GM18867 (cell line): ENCODE results near the gene TRPV3.
"Not testable (repeated sequence)": the region's sequence is repeated elsewhere in the genome, so short reads cannot be mapped to it uniquely, and the experiment has no call there.

Experiments
- ATAC-seq: cut with Tn5 transposase; IDR thresholded peaks from one replicate; pipeline ENCODE4 v1.9.1; 2021; ENCODE audit warnings: mild to moderate bottlenecking, moderate library complexity; ENCODE audit not compliant: unreplicated experiment

The TRPV3 gene

GRCh38 chr17:3557768-3558583 lies at the start of gene TRPV3:
TSS of gene TRPV3 (minus strand) at chr17:3557812. CDS start at chr17:3554850, 2,962 bp downstream.
- peak; percentile 54 for ATAC-seq

- no peak for ATAC-seq
Observed at GRCh38 chr17:3603870-3604259, 46.3 kb upstream of the TRPV3 start.

DNA sequence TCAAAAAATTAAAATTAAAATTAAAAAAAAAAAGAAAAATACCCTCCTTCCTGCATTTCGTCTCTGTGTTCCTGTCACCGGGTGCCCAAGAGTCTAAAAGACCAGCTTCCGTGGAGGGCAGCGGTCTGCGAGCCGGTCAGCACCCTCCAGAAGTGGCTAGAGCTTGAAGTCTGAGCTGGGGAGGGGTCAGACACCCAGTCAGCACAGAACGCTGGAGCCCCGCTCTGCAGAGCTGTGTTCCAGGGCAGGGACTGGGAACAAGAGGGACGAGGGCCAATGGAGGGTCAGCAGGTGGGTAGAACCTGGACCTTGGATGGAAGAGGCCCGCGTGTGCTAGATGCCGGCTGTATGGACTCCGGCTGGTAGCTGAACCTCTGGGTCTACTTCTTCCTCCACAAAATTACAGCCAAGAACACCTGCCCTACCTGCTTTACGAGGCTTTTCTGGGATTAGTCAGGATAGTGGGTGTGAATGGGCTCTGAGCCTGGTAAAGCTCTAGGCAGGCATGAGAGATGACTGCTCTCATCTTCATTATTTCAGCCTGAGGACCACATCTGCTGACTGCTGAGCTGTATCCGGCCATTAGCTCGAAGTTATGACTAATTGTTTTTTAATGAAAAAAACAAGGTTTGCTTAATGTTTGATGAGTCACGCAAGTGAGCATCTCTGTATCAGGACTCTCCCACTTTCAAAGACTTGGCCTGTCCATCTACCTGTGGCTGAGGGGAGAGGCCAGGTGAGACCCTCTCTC lies 45.7 kb upstream of the TRPV3 start:
- ATAC-seq = no peak

DNA sequence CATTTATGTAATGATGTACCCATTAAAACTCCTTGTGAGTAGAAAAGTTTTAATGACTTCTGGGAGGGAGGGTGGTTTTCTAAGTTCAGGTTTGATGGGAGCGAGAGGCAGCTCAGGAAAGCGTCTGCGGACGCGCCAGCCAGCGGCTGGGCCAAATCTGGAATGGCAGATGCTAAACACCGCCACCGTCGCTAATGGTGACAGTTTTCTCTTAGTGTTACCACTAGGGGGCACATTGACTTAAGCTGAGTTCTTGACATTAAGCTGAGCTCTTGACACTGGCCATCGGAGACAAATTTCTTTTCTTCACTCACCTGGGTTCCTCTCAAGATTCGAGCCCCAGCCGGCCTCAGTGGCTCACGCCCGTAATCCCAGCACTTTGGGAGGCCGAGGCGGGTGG lies 44.9 kb upstream of the TRPV3 start:
- ATAC-seq = no peak

DNA sequence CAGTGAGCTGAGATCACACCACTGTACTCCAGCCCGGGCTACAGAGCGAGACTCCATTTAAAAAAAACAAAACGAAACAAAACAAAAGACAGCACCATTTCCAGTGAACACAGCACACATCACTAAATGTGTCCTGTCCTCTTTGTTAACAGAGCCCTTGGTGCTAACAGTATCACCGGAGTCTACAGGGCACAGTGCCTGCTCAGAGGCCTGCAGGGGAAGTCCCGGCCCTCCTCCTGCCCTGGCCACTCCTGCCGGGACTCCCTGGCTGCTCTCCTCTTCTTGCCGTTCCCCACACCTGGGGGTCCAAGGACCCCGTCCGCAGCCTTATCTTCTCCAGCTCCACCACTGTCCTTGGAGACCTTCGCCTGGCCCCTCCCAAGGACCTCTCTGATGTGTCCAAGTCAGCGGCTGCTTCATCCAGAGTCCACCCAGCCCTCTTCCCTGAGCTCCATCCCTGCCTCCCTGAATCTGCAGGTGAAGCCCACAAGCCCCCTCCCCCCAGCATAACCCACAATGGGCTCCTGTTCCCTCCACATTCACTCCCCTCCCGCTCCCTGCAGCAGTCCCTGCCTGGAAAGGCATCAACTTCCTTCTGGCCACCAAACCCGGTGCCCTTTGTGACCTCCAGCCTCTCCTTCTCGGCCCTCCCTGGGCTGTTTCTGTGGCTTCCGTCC lies 43.1 kb upstream of the TRPV3 start:
- no peak for ATAC-seq

DNA sequence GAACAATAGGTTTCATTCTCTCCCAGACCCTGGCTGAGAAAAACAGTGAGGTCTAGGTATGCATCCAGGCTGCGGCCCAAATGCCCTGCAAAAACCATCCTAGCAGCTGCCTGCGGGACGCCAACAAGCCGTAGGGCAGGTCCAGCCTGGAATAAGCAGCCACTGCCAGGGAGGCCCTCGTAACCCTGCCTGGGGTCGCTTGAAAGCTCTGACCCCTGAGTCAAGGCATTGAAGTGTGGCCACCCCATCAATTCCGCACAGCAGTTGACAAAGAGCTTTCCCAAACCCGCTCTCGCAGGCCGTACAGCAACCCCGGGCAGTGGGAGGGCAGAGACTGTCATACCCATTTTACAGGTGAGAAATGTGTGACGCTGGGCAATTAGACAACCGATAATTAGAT lies 40.5 kb upstream of the TRPV3 start:
- no peak for ATAC-seq

DNA sequence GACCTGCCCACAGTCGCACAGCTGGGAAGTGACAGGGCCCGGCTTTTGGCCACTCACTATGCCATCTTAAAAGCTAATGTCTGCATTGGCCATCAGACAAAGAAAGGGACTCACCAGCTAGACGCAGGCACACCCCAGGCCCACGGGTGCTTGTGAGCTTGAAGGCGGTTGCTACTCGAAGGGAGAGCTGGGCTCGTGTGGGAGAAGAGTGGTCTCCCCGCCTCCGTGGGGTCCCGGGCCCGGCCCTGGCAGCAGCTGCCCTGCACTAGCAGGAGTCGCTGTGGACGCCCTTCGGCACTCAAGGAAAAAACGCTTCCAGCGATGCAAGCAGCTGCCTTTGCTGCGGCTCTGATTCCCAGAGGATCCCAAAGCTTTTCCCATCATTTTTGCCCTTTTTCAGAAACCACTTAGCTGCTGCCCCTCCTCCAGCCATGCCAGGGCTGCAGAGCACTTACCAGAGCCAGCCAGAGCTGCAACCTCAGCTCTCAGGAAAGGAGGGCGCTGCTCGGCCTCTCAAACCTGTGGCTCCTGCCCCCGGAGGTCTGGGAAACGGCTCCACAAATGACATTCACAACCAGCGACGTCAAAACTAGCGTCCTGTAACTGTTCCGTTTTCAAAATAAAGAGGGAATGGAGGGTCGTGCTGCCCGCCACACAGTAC lies 39.3 kb upstream of the TRPV3 start:
- no peak for ATAC-seq

DNA sequence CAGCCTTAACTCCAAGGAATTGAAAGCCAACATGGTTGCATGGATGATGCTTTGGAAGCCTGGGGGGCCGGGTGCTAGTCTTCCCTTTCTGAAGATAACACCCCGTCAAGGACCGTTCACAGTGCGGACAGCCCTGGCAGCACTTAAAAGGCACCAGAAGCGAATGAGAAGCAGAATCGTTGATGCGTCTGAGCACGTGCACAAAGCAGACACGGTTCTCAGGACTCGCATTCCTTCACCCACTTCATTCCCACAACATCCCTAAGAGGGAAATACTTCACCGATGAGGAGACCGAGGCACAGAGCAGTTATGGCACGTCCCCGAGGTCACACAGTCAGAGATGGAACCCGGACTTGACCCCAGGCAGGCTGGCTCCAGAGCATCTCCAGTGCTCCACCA lies 37.4 kb upstream of the TRPV3 start:
- ATAC-seq = no peak

DNA sequence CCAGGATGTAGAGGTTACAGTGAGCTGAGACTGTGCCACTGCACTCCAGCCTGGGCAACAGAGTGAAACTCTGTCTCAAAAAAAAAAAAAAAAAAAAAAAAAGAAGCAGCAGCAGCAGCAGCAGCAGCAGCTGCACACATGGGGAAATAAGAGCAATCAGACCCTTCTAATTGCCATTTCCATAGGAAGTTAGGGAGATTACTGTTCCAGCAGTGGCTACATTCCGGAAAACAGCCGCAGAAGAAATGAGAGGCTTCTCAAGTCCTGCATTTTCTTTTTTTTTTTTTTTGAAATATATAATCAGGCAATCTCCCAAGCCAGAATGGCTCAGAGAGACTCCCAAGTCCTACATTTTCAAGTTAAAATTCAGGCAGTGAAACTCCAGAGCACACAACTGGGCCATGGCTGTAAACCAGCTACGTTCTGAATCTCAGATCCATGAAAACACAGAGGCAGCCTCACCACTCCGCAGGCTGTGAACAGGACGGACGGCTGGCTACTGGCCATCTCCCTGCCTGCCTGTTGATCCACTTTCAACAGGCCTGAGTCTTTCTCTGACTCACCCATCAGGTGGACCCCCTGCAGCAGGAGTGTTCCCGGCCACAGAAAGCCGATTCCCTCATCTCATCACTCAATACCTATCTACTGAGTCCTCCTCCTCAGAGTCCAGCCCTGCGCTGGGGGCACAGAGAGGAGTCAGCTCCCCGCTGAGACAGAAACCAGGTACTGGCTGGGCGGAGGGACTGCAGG lies 36.6 kb upstream of the TRPV3 start:
- ATAC-seq = no peak

DNA sequence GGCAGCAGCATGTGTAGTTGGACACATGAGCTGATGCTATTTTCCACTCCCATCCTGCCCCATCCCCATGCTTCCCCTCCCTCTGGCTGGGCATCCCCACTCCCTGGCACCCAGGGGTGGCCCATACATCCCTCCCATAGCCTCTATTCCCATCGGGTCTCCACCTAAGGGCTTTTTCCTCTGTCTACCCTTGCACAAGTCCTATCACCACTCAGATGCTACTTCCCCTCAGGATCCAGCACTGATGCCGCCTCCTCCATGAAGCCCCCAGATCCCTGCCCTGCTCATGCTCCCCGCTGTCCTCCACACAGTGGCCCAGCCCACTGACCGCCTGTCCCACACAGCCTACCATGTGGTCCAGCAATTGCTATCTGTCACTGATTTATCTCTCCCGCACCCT lies 35.8 kb upstream of the TRPV3 start:
- ATAC-seq = no peak

- ATAC-seq = no peak
Observed at GRCh38 chr17:3592216-3592860, 34.7 kb upstream of the TRPV3 start.

DNA sequence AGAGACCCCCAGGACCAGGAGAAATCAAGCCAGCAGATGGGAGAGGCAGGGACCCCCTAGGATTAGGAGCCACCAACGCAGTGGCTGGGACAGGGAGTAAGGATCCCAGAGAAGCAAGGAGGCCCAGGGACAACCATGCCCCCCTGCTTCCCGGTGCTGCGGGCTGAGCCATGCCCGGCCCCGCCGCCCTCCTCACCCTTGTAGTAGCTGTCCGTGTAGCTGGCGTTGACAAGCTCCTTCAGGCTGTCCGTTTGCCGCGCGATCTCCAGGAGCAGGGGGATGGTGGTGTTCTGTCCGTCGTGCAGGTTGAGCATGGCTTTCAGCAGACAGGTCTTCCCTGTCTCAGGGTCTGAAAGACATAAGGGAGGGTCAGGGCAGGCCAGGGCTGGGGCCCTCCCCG lies 33.2 kb upstream of the TRPV3 start:
- no peak for ATAC-seq

DNA sequence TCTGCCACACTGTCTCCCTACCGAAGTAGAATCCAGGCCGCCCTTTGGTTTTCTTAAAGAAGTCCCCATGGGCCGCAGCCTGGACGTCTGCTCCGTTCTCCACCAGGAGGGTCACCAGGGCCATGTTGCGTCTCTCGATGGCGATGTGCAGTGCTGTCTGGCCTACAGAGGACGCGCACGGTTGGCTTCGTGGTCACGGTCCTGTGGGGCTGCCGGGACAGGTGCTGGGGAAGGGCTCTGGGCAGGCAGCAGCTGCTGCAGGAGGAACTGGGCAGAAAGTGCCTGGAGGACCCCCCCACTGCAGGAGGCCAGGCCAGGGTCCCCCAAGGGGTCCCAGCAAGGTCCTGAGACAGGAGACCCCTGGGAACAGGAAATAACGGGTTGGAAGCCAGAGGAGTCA lies 32.6 kb upstream of the TRPV3 start:
- ATAC-seq = no peak

- no peak for ATAC-seq
Observed at GRCh38 chr17:3589784-3590183, 32.2 kb upstream of the TRPV3 start.

DNA sequence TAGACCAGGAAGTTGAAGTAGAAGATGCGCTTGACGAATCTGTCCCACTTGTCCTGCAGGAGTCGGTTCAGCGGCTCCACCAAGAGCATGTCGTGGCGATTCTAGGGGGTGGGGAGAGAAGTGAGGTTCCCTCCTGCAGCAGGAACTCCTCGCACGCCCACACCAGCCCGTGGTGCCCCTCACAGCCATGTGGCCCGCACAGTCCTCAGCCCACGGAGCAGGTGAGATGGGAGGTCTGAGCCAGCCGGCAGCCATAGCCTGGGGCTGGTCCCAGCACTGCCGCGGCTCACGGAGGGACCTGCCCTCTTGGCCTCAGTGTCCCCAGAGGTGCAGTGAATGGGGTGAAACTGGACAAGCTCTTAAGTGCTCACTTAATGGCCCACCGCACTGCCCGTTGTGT lies 28.2 kb upstream of the TRPV3 start:
- ATAC-seq = no peak

- ATAC-seq = no peak
Observed at GRCh38 chr17:3583456-3583855, 25.8 kb upstream of the TRPV3 start.

DNA sequence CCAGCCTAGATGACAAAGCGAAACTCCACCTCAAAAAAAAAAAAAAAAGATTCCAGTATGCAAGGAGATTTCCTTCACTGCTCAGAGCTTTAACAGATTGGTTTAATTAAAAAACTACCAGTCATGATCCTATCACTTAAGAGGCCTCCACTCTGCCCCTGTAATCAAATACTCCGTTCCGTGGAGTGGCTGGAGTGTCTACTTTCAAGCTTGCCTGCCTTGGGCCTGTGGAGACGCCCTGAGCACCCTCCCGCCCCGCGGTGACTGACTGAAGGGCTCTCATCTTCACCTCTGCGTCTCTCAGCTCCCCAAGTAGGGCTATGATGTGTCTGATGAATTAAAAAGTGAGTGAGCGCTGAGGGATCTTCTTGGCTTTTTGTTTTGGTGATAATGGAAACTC lies 25.3 kb upstream of the TRPV3 start:
- ATAC-seq = no peak

GRCh38 chr17:3578667-3579066 lies 21.1 kb upstream of the TRPV3 start:
- not testable (repeated sequence) for ATAC-seq

DNA sequence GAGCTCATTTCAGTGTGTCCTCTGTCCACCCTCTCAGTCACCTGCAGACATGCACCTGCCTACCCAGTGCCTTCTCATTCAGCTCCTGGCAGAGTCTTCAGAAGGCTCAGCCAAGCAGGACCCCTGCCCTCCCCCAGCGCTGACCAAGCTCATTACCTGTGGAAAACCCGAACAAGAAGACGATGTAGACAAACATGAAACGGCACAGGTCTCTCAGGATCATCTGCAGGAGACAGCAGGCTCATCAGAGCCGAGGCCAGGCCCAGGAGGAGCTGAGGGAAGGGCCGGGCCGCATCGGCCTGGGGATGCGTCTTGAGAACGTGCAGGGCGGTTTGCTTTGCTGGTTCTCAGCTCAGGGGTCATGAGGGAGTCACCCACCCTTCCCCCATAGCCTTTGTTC lies 19.4 kb upstream of the TRPV3 start:
- no peak for ATAC-seq

DNA sequence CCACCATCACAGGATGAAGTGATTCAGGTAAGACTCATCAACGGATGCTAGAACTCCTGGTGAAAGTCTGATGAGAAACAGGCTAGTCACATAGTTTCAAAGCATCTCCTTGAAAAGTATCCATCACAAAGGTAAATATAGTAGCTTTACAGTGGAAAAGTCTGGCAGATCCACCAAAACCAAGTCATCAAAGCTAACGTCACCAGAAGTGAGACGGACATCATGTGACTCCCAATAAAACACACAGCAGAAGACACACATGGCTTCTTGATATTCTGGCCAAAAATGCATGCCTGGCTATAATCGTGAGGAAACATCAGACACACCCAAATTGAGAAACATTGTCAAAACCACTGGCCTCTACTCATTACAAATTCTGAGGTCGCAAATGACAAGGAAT lies 17.9 kb upstream of the TRPV3 start:
- no peak for ATAC-seq
